ENCODE measurements around the gene ANO10. TPM values are rescaled to one million over a fixed set of nuclear protein-coding genes. Genes with fewer than 3 reads are reported as not detected.

The ANO10 gene
- total and polyA plus RNA-seq, 7 experiments from 2014 or later: 6.1 to 13.6 (median 9.3) TPM

DNA sequence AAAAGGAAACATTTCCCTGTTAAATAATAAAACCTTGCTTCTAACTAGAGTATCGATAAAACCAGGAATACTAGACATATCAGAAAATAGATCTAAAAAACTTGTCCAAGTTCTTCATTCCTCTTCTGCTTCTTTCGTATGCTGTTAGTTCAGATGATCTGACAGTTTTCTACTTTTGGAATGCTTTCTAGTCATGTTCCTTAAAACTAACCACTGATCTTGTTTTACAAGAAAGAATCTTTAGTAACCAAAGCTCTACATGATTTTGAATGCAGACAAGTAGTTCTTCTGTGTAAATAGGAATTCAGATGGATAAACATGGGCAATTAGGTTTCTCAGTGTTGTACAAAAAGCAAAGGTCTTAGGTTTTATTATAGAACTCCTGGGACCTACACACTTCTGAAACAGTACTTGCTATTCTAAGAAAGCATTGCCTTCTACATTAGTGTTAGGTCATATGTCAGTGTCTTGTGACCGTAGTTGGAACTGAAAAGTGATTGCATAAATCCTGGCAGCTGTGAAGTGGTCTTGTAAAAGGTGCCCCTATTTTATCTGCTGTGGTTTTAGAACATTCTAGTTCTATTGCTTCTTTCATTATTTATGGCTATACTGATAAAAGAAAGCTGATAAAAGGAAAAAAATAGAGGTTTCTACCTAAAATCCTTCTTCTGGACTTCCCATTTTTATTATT, 294.8 kb downstream of the ANO10 start:
- intact Hi-C loops (cut with micrococcal nuclease): loop anchor here in 1 of 2 donors (1.0 kb wide), 1 partner anchor 8 kb away; no protein-coding TSS in a partner anchor
- no peaks in the 10 kb centered on the region for H3K9me3 ChIP-seq (ENCODE audit: control insufficient read depth in 2 of 3, low read length in 3 of 3)
- DNase-seq: no peak
- no peaks in the 10 kb centered on the region for H3K27me3 ChIP-seq (ENCODE audit: control insufficient read depth in 2 of 2, insufficient read depth in 2 of 2, low read length in 2 of 2)
- Mint-ChIP-seq H3K36me3 (peaks cover 0 to 42% (median 19%) of the 10 kb centered on the region in 5 donors), H3K27me3 (no peaks in the 10 kb centered on the region), H3K4me1 (peaks cover 43 to 97% (median 92%) of the 10 kb centered on the region in 7 donors), H3K27ac (peak overlapping the region; percentile 51 to 91 (median 79)), H3K4me3 (peak overlapping the region; percentile 14 to 68 (median 62)), H3K9me3 (peaks cover 0 to 1% (median 0%) of the 10 kb centered on the region in 11 donors)
- POLR2A ChIA-PET: interaction anchor here (0.7 to 1.7 kb wide), 5 partner anchors 8 to 63 kb away, joined by 3 to 9 read pairs (median 6); no protein-coding TSS in a partner anchor
- peak; percentile 59 for ATAC-seq
- CTCF ChIA-PET: interaction anchor here (1.5 kb wide), 2 partner anchors 8 to 29 kb away, joined by 4 to 5 read pairs; no protein-coding TSS in a partner anchor
- H3K36me3 ChIP-seq (ENCODE audit: control insufficient read depth in 2 of 3, insufficient read depth in 3 of 3, low read length in 3 of 3): peaks cover 0 to 8% (median 4%) of the 10 kb centered on the region in 3 experiments
- peaks cover 40% of the 10 kb centered on the region in 2 donors for H3K4me1 ChIP-seq (ENCODE audit: control insufficient read depth in 2 of 2, insufficient read depth in 2 of 2, low read length in 2 of 2)
- no peak overlapping the region for H3K4me3 ChIP-seq (ENCODE audit: low read length)
- peak overlapping the region; percentile 51 for H3K27ac ChIP-seq (ENCODE audit: low read depth, low read length)

GRCh38 chr3:43323541-43323940, 298.3 kb downstream of the ANO10 start:
- Histone ChIP-seq H3K27ac (ENCODE audit: low read depth, low read length) (no peak overlapping the region), H3K27me3 (ENCODE audit: control insufficient read depth in 2 of 2, insufficient read depth in 2 of 2, low read length in 2 of 2) (no peaks in the 10 kb centered on the region), H3K4me3 (ENCODE audit: low read length) (no peak overlapping the region), H3K9me3 (ENCODE audit: control insufficient read depth in 2 of 3, low read length in 3 of 3) (no peaks in the 10 kb centered on the region), H3K36me3 (ENCODE audit: control insufficient read depth in 2 of 3, insufficient read depth in 3 of 3, low read length in 3 of 3) (peaks cover 0 to 5% (median 1%) of the 10 kb centered on the region in 3 experiments), H3K4me1 (ENCODE audit: control insufficient read depth in 2 of 2, insufficient read depth in 2 of 2, low read length in 2 of 2) (peaks cover 48 to 58% of the 10 kb centered on the region in 2 donors)
- ATAC-seq (no peak), DNase-seq (no peak)
- Mint-ChIP-seq H3K9me3 (peaks cover 0 to 3% (median 0%) of the 10 kb centered on the region in 11 donors), H3K4me1 (peaks cover 51 to 97% (median 89%) of the 10 kb centered on the region in 7 donors), H3K27me3 (no peaks in the 10 kb centered on the region), H3K36me3 (peaks cover 5 to 41% (median 25%) of the 10 kb centered on the region in 5 donors), H3K27ac (peak overlapping the region in 4 of 9 donors; percentile 25 to 79 (median 45)), H3K4me3 (peak overlapping the region in 2 of 10 donors; percentile 29 to 60)
- intact Hi-C loops (cut with micrococcal nuclease): no loop called here
- CTCF ChIA-PET: interaction anchor here (0.7 kb wide), 1 partner anchor 442 kb away, joined by 3 read pairs; no protein-coding TSS in a partner anchor
- POLR2A ChIA-PET: interaction anchor here (1.0 to 2.6 kb wide), 2 partner anchors 27 to 37 kb away, joined by 3 to 8 read pairs; partner anchors contain the start of gene SNRK

GRCh38 chr3:43320288-43320687, 301.5 kb downstream of the ANO10 start:
- no peaks in the 10 kb centered on the region for H3K27me3 Mint-ChIP-seq
- ChIA-PET POLR2A (interaction anchor here (0.8 to 3.4 kb wide), 5 partner anchors 8 to 541 kb away, joined by 3 to 20 read pairs (median 5); no protein-coding TSS in a partner anchor), CTCF (interaction anchor here (0.6 to 1.4 kb wide), 4 partner anchors 11 to 99 kb away, joined by 3 to 5 read pairs (median 4); no protein-coding TSS in a partner anchor)
- no peak for DNase-seq
- intact Hi-C loops (cut with micrococcal nuclease): no loop called here
- Histone ChIP-seq H3K4me3 (ENCODE audit: low read length) (no peak overlapping the region), H3K27me3 (ENCODE audit: control insufficient read depth in 2 of 2, insufficient read depth in 2 of 2, low read length in 2 of 2) (no peaks in the 10 kb centered on the region), H3K27ac (ENCODE audit: low read depth, low read length) (no peak overlapping the region), H3K36me3 (ENCODE audit: control insufficient read depth in 2 of 3, insufficient read depth in 3 of 3, low read length in 3 of 3) (peaks cover 0 to 6% (median 0%) of the 10 kb centered on the region in 3 experiments), H3K4me1 (ENCODE audit: control insufficient read depth in 2 of 2, insufficient read depth in 2 of 2, low read length in 2 of 2) (peaks cover 33 to 63% of the 10 kb centered on the region in 2 donors), H3K9me3 (ENCODE audit: control insufficient read depth in 2 of 3, low read length in 3 of 3) (no peaks in the 10 kb centered on the region)
- H3K9me3 Mint-ChIP-seq: peaks cover 0 to 3% (median 0%) of the 10 kb centered on the region in 11 donors
- H3K4me1 Mint-ChIP-seq: peaks cover 45 to 97% (median 89%) of the 10 kb centered on the region in 7 donors
- peak overlapping the region in 5 of 9 donors; percentile 8 to 79 (median 55) for H3K27ac Mint-ChIP-seq
- peak overlapping the region in 5 of 10 donors; percentile 22 to 76 (median 58) for H3K4me3 Mint-ChIP-seq
- H3K36me3 Mint-ChIP-seq: peaks cover 10 to 44% (median 33%) of the 10 kb centered on the region in 5 donors
- no peak for ATAC-seq

DNA sequence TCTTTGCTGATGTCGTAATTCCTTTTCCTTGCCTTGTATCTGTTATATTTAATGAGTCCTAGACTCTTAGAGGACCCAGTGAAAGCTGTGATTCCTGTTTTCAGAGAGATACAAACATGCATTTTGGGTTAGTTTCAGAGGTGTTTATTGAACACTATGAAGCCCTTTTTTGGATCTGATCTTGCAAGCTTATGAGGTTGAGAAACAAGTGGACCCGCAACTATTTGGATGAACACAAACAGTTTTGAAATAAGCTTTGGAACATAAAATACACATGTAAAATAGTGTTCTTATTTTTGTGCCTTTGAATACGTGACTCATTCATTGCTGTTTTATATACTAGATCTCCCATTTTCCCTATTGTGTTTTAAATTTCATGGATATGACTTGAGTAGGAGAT, 302.0 kb downstream of the ANO10 start:
- no peak for ATAC-seq
- Histone ChIP-seq H3K4me3 (ENCODE audit: low read length) (no peak overlapping the region), H3K27ac (ENCODE audit: low read depth, low read length) (no peak overlapping the region), H3K9me3 (ENCODE audit: control insufficient read depth in 2 of 3, low read length in 3 of 3) (no peaks in the 10 kb centered on the region), H3K4me1 (ENCODE audit: control insufficient read depth in 2 of 2, insufficient read depth in 2 of 2, low read length in 2 of 2) (peaks cover 31 to 60% of the 10 kb centered on the region in 2 donors), H3K36me3 (ENCODE audit: control insufficient read depth in 2 of 3, insufficient read depth in 3 of 3, low read length in 3 of 3) (peaks cover 0 to 6% (median 0%) of the 10 kb centered on the region in 3 experiments), H3K27me3 (ENCODE audit: control insufficient read depth in 2 of 2, insufficient read depth in 2 of 2, low read length in 2 of 2) (no peaks in the 10 kb centered on the region)
- no peak for DNase-seq
- CTCF ChIA-PET: interaction anchor here (0.6 to 1.4 kb wide), 3 partner anchors 8 to 27 kb away, joined by 3 to 4 read pairs (median 4); no protein-coding TSS in a partner anchor
- peaks cover 10 to 44% (median 33%) of the 10 kb centered on the region in 5 donors for H3K36me3 Mint-ChIP-seq
- H3K4me1 Mint-ChIP-seq: peaks cover 46 to 97% (median 89%) of the 10 kb centered on the region in 7 donors
- H3K9me3 Mint-ChIP-seq: peaks cover 0 to 3% (median 0%) of the 10 kb centered on the region in 11 donors
- peak overlapping the region in 7 of 10 donors; percentile 21 to 76 (median 58) for H3K4me3 Mint-ChIP-seq
- intact Hi-C loops (cut with micrococcal nuclease): loop anchor here in 1 of 2 donors (1.0 kb wide), 1 partner anchor 8 kb away; no protein-coding TSS in a partner anchor
- POLR2A ChIA-PET: interaction anchor here (0.8 to 3.4 kb wide), 5 partner anchors 23 to 540 kb away, joined by 3 to 20 read pairs (median 3); no protein-coding TSS in a partner anchor
- H3K27ac Mint-ChIP-seq: peak overlapping the region in 7 of 9 donors; percentile 8 to 79 (median 66)
- no peaks in the 10 kb centered on the region for H3K27me3 Mint-ChIP-seq

GRCh38 chr3:43319376-43319775, 302.4 kb downstream of the ANO10 start:
- CTCF ChIA-PET: interaction anchor here (0.6 to 1.1 kb wide), 2 partner anchors 8 to 13 kb away, joined by 4 read pairs; no protein-coding TSS in a partner anchor
- H3K9me3 ChIP-seq (ENCODE audit: control insufficient read depth in 2 of 3, low read length in 3 of 3): no peaks in the 10 kb centered on the region
- peaks cover 27 to 55% of the 10 kb centered on the region in 2 donors for H3K4me1 ChIP-seq (ENCODE audit: control insufficient read depth in 2 of 2, insufficient read depth in 2 of 2, low read length in 2 of 2)
- peak overlapping the region in 7 of 9 donors; percentile 3 to 79 (median 55) for H3K27ac Mint-ChIP-seq
- POLR2A ChIA-PET: interaction anchor here (0.8 to 3.4 kb wide), 3 partner anchors 23 to 540 kb away, joined by 3 to 20 read pairs (median 3); no protein-coding TSS in a partner anchor
- peaks cover 0 to 6% (median 0%) of the 10 kb centered on the region in 3 experiments for H3K36me3 ChIP-seq (ENCODE audit: control insufficient read depth in 2 of 3, insufficient read depth in 3 of 3, low read length in 3 of 3)
- H3K27me3 Mint-ChIP-seq: no peaks in the 10 kb centered on the region
- peaks cover 10 to 44% (median 33%) of the 10 kb centered on the region in 5 donors for H3K36me3 Mint-ChIP-seq
- intact Hi-C loops (cut with micrococcal nuclease): loop anchor here in 1 of 2 donors (1.0 kb wide), 1 partner anchor 8 kb away; no protein-coding TSS in a partner anchor
- H3K4me3 ChIP-seq (ENCODE audit: low read length): no peak overlapping the region
- H3K4me3 Mint-ChIP-seq: peak overlapping the region in 8 of 10 donors; percentile 41 to 76 (median 57)
- no peak for DNase-seq
- no peak for ATAC-seq
- peaks cover 0 to 3% (median 0%) of the 10 kb centered on the region in 11 donors for H3K9me3 Mint-ChIP-seq
- peaks cover 45 to 97% (median 89%) of the 10 kb centered on the region in 7 donors for H3K4me1 Mint-ChIP-seq
- H3K27me3 ChIP-seq (ENCODE audit: control insufficient read depth in 2 of 2, insufficient read depth in 2 of 2, low read length in 2 of 2): no peaks in the 10 kb centered on the region
- no peak overlapping the region for H3K27ac ChIP-seq (ENCODE audit: low read depth, low read length)
